ENCODE results near the gene GSTO1. TPM values are rescaled to one million over a fixed set of nuclear protein-coding genes. Genes with fewer than 3 reads are reported as not detected.

The GSTO1 gene
- total RNA-seq, 1 donor from 2014 or later, result 414 TPM

DNA sequence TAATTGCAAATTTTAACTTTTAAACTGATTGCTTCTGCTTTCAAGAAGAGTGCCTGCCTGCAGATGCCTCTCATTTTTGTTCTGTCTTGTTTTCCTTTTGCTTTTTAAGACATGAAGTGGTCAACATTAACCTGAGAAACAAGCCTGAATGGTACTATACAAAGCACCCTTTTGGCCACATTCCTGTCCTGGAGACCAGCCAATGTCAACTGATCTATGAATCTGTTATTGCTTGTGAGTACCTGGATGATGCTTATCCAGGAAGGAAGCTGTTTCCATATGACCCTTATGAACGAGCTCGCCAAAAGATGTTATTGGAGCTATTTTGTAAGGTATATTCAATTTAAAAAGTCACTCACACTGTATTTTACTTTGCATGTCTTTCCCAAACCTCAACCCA is 23.1 kb downstream of the GSTO1 start:
- Histone ChIP-seq H3K36me3 (ENCODE audit: control insufficient read depth, insufficient read depth, low read length) (no peaks in the 10 kb centered on the region), H3K4me3 (ENCODE audit: low read depth, low read length) (no peak overlapping the region), H3K27me3 (ENCODE audit: control insufficient read depth, insufficient read depth, low read length) (no peaks in the 10 kb centered on the region)
- TF ChIP-seq, protein P1, sequence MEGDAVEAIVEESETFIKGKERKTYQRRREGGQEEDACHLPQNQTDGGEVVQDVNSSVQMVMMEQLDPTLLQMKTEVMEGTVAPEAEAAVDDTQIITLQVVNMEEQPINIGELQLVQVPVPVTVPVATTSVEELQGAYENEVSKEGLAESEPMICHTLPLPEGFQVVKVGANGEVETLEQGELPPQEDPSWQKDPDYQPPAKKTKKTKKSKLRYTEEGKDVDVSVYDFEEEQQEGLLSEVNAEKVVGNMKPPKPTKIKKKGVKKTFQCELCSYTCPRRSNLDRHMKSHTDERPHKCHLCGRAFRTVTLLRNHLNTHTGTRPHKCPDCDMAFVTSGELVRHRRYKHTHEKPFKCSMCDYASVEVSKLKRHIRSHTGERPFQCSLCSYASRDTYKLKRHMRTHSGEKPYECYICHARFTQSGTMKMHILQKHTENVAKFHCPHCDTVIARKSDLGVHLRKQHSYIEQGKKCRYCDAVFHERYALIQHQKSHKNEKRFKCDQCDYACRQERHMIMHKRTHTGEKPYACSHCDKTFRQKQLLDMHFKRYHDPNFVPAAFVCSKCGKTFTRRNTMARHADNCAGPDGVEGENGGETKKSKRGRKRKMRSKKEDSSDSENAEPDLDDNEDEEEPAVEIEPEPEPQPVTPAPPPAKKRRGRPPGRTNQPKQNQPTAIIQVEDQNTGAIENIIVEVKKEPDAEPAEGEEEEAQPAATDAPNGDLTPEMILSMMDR (IDR thresholded peaks at IDR 0.05; ENCODE audit: insufficient read depth, low read length, poor library complexity, severe bottlenecking), result no peak
- DNase-seq (ENCODE audit: low read depth), result no peak

DNA sequence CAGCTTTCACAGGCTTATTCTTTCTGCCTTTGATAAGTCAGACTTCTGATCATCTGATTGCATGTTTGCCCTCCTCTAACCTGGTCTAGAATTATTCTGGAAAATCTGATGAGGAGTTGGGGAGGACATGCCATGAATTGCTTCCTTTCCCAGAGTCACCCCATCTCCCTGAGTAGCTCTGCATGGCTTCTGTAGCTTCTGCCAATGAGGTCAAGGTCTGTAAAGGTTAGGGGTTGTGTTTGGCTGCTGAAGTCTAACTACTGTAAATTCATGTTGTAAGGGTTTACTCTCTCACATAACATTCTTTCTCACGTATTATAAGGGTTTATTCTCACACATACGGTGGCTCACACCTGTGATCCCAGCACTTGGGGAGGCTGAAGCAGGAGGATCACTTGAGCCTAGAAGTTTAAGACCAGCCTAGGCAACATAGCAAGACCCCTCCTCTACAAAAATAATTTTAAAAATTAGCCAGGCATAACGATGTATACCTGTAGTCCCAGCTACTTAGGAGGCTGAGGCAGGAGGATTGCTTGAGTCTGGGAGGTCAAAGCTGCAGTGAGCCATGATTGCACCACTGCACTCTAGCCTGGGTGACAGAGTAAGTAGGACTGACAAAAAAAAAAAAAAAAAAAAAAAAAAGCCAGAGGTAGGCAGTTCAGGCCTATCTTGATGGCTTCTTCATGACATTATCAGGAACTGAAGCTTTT is 25.0 kb downstream of the GSTO1 start:
- no peak for DNase-seq (ENCODE audit: low read depth)
- Histone ChIP-seq H3K27me3 (ENCODE audit: control insufficient read depth, insufficient read depth, low read length) (no peaks in the 10 kb centered on the region), H3K4me3 (ENCODE audit: low read depth, low read length) (no peak overlapping the region), H3K36me3 (ENCODE audit: control insufficient read depth, insufficient read depth, low read length) (no peaks in the 10 kb centered on the region)
- TF ChIP-seq, protein P1 (IDR thresholded peaks at IDR 0.05; ENCODE audit: insufficient read depth, low read length, poor library complexity, severe bottlenecking), result no peak

DNA sequence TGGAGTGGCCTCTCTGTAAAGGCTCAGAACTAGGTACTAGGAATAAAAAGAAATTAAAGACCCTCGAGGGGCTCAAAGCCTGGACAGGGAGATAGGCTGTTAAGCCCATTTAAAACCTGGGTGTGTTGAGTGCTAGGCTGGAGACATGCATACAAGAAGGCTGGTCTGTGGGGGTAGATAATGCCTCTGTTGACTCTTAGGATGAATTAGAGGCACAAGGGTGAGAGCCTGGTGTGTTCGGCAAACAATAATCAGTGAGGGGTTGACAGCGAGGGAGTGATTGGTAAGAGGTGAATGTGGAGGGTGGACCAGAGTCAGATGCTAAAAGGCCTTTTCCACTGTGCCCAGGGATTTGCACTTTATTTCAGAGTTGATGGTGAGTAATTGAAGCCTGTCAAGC is 27.0 kb downstream of the GSTO1 start:
- no peak for DNase-seq (ENCODE audit: low read depth)
- TF ChIP-seq, protein P1 (IDR thresholded peaks at IDR 0.05; ENCODE audit: insufficient read depth, low read length, poor library complexity, severe bottlenecking), result no peak
- no peaks in the 10 kb centered on the region for H3K36me3 ChIP-seq (ENCODE audit: control insufficient read depth, insufficient read depth, low read length)
- no peaks in the 10 kb centered on the region for H3K27me3 ChIP-seq (ENCODE audit: control insufficient read depth, insufficient read depth, low read length)
- H3K4me3 ChIP-seq (ENCODE audit: low read depth, low read length), result no peak overlapping the region

DNA sequence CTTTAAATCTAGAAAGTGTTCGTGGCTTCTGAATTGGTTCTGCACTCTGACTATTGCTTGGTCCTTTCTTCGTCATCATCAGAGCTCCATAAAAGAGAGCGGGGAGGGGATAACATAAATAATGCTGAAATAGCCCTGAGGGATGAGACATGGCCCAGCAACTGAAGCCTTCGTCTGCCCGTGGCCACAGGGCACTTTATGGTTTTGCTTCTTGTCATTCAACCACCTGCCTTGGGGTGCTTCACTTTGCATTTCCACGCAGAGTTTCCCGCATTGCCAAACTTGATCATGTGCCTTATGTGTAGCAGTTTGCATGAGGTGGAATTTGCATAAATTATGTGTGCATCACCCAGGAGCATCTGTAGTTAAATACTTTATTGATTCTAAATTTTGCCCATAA is 30.2 kb downstream of the GSTO1 start:
- Histone ChIP-seq H3K4me3 (ENCODE audit: low read depth, low read length) (no peak overlapping the region), H3K36me3 (ENCODE audit: control insufficient read depth, insufficient read depth, low read length) (no peaks in the 10 kb centered on the region), H3K27me3 (ENCODE audit: control insufficient read depth, insufficient read depth, low read length) (no peaks in the 10 kb centered on the region)
- no peak for DNase-seq (ENCODE audit: low read depth)
- TF ChIP-seq, protein P1 (IDR thresholded peaks at IDR 0.05; ENCODE audit: insufficient read depth, low read length, poor library complexity, severe bottlenecking), result no peak

DNA sequence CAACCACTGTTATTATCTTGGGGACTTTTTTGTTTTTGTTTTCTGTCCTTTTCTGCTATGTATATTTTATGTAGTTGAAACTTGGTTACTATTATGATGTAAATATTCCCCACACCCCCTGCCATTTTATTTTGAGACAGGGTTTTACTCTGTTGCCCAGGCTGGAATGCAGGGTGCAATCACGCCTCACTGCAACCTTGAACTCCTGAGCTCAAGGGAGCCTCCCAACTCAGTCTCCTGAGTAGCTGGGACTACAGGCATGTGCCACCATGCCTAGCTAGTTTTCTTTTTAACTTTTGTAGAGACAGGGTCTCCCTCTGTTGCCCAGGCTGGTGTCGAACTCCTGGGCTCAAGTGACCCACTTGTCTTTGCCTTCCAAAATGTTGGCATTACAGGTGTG is 32.2 kb downstream of the GSTO1 start:
- TF ChIP-seq, protein P1 (IDR thresholded peaks at IDR 0.05; ENCODE audit: insufficient read depth, low read length, poor library complexity, severe bottlenecking), result no peak
- H3K27me3 ChIP-seq (ENCODE audit: control insufficient read depth, insufficient read depth, low read length), result no peaks in the 10 kb centered on the region
- no peak for DNase-seq (ENCODE audit: low read depth)
- H3K4me3 ChIP-seq (ENCODE audit: low read depth, low read length), result no peak overlapping the region
- no peaks in the 10 kb centered on the region for H3K36me3 ChIP-seq (ENCODE audit: control insufficient read depth, insufficient read depth, low read length)

DNA sequence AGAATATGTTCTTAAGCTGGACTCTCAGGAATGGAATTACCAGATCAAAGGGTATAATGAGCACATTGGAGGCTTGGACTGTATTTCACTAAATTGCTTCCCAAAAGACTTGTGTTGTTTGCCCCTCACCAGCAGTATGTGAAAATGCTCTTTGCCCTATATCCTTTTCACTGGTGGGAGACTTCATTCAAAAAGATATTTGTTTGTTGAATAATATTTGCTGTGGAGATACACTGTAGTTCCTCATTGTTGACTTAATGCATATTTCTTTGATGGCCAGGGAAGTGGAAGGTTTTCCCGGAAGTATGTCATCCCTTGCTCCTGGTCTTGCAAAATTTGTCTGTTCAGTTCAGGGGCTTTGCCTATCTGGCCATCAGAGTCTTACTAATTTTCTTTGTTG is 33.7 kb downstream of the GSTO1 start:
- no peak for DNase-seq (ENCODE audit: low read depth)
- TF ChIP-seq, protein P1 (IDR thresholded peaks at IDR 0.05; ENCODE audit: insufficient read depth, low read length, poor library complexity, severe bottlenecking), result no peak
- H3K4me3 ChIP-seq (ENCODE audit: low read depth, low read length), result no peak overlapping the region
- H3K36me3 ChIP-seq (ENCODE audit: control insufficient read depth, insufficient read depth, low read length), result no peaks in the 10 kb centered on the region
- H3K27me3 ChIP-seq (ENCODE audit: control insufficient read depth, insufficient read depth, low read length), result no peaks in the 10 kb centered on the region

Measured in kidney epithelial cell (primary cell).